HG03575 (cell line): ENCODE results near the gene ARSA.

Source experiments
- ATAC-seq: cut with Tn5 transposase; IDR thresholded peaks from one replicate; pipeline ENCODE4 v1.9.1; 2021; ENCODE audit not compliant: unreplicated experiment, insufficient number of reproducible peaks, low FRiP score; ENCODE audit errors: extremely low read depth

The ARSA gene

GRCh38 chr22:50584106-50585096, 43.6 kb downstream of the ARSA start:
- ATAC-seq, result no peak

GRCh38 chr22:50583294-50583861, 44.6 kb downstream of the ARSA start:
- no peak for ATAC-seq

- peak; percentile 49 for ATAC-seq
Observed at GRCh38 chr22:50582493-50583293, 45.3 kb downstream of the ARSA start, which contains the start of gene CHKB. TSS of gene CHKB (minus strand) at chr22:50582849. CDS start at chr22:50582781, 68 bp downstream.

DNA sequence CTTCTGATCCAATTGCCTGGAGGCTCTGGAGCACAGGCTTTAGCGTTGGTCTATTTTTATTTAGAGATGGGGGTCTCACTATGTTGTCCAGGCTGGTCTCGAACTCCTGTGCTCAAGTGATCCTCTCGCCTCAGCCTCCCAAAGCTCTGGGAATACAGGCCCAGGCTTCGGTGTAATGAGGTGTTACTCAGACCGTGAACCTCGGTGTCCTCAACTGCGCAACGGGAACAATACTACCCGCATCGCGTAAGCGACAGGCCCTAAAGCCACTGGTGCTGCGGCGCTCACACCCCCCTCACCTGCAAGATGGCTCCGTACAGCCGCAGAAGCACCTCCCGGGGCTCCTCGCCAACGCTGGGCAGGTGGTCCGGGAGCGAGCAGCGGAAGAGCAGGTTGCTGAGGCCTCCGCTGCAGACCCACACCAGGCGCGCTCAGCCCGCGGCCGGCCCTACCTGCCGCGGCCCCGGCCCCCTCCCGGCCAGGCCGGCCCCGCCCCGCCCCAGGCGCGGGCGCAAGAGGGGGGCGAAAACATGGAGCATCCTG, 45.9 kb downstream of the ARSA start:
- no peak for ATAC-seq

DNA sequence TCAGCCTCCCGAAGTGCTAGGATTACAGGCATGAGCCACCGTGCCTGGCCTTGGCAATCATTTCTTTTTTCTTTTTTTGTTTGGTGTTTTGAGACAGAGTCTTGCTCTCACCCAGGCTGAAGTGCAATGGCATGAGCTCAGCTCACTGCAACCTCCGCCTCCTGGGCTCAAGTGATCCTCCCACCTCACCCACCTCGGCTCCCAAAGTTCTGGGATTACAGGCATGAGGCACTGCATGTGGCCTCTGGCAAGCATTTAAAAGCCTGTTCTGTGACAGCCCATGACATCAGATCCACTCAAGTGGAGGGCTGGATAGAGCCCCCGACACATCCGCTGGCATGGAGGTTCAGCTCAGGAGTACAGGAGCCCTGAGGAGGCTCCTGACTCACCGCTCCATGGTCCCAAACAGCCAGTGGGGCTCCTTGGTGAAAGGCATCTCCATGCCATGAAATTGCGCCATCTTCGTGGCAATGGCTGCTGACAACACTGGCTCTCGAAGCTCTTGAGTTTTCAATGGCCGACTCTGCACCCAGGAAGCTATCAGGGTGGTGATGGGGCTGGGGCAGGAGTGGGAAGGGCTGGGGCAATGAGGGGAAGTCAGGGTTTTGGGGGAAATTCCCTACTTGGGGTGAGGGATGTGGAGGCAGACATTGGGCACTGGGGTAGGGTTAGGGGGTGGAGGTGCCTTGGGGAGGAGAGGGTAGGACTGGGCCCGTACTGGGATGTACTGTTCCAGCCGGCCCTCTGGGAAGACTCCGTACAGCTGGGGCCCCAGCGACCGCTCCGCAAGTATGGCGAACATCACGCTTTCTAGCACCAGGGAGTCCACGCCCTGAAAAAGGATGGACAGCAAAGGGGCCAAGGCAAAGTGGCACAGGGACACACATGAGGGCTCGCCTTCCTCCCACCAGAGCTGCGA, 46.7 kb downstream of the ARSA start:
- no peak for ATAC-seq

- no peak for ATAC-seq
Observed at GRCh38 chr22:50579752-50580151, 48.2 kb downstream of the ARSA start.

- no peak for ATAC-seq
Observed at GRCh38 chr22:50578776-50579310, 49.1 kb downstream of the ARSA start.

DNA sequence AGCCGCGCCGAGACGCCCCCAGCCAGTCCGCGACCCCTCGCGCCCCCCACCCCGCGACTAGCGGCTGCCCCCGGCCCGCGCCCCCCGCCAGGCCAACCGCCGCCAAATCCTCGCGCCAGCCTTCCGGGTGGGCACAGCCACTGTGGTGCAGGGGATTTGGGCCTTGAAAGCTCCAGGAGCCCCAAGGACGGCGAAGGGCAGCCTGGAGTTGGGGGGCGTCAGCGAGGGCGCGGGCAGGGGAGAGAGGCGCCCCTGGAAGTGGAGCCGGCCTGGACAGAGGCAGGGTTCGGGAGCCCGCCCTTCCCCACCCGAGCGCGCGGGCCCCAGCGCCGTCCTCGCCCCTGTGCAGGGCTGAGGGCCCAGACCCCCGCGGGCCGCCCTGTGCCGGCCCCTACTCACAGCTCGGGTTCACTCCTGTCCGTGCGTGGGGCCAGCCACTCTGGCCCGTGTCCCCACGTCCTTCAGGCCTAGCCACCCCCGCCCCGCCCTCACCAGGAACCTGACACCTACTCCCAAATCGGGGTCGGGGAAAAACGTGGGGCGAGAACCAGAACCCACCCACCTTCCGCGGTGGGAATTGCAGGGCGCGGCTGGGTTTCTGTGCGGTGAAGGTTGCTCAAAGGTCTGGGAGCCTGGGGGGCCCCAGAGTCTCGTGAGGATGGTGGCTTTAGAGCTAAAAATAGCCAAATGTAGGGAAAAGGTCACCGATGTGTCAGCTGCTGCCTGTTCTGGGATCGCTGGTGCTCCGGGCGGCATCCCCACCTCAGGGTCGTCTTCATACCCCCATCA, 49.8 kb downstream of the ARSA start, which contains the start of gene CPT1B:
Gene CPT1B (minus strand): TSS at position 441 of the 789 bp plus-strand sequence. CDS start 512 bp downstream, outside the sequence.
- ATAC-seq, result no peak

GRCh38 chr22:50577697-50577986, 50.3 kb downstream of the ARSA start:
- ATAC-seq, result no peak

GRCh38 chr22:50576806-50577696, 50.9 kb downstream of the ARSA start:
- ATAC-seq, result no peak

- ATAC-seq, result no peak
Observed at GRCh38 chr22:50576070-50576469, 51.9 kb downstream of the ARSA start.

- no peak for ATAC-seq
Observed at GRCh38 chr22:50575426-50575941, 52.5 kb downstream of the ARSA start.
